ENCODE results near the gene KRTAP6-2. TPM values are rescaled to one million over a fixed set of nuclear protein-coding genes. Genes with fewer than 3 reads are reported as not detected.

KRTAP6-2 gene
- total and polyA plus RNA-seq, 2 of the 13 experiments (the other 11 are each of a cell fraction or from before 2014, with no cell fraction given) = not detected

- ATAC-seq (no peak), FAIRE-seq (no peak), DNase-seq (ENCODE audit: low spot score) (no peak)
- no peak overlapping the region for H2AFZ ChIP-seq (ENCODE audit: low read length)
- H3K4me2 ChIP-seq (ENCODE audit: low read depth, low read length) = no peak overlapping the region
- ChIA-PET POLR2A (no interaction called here), CTCF (ENCODE audit: low intra/inter-chr PET ratio, low total read pairs) (no interaction called here)
- H4K20me1 ChIP-seq (ENCODE audit: insufficient read depth, low read length) = no peaks in the 10 kb centered on the region
- H3K27me3 ChIP-seq (ENCODE audit: control insufficient read depth in 1 of 2, insufficient read depth in 2 of 2, low read length in 2 of 2) = no peaks in the 10 kb centered on the region
- no peaks in the 10 kb centered on the region for H3K36me3 ChIP-seq (replicated peaks in 1 of 2; ENCODE audit: control insufficient read depth in 1 of 2, insufficient read depth in 2 of 2, low read length in 2 of 2)
- H3K9me3 ChIP-seq (ENCODE audit: low read length) = peaks cover 83% of the 10 kb centered on the region
- no peaks in the 10 kb centered on the region for H3K4me1 ChIP-seq (ENCODE audit: insufficient read depth, low read length)
- TF ChIP-seq ZFP82 (CRISPR knock-in tag; IDR thresholded peaks at IDR 0.05; ENCODE audit: borderline replicate concordance) (no peak), SRY (CRISPR knock-in tag; IDR thresholded peaks at IDR 0.05) (no peak), MXD3 (CRISPR knock-in tag; IDR thresholded peaks at IDR 0.05) (no peak), ZNF10 (CRISPR knock-in tag; IDR thresholded peaks at IDR 0.05; ENCODE audit: borderline replicate concordance, low read depth) (no peak), NFIB (CRISPR knock-in tag; IDR thresholded peaks at IDR 0.05; ENCODE audit: borderline replicate concordance) (no peak), ATF4 (CRISPR knock-in tag; IDR thresholded peaks at IDR 0.05) (no peak), MEF2D (CRISPR knock-in tag; IDR thresholded peaks at IDR 0.05) (no peak), ZBTB39 (CRISPR knock-in tag; IDR thresholded peaks at IDR 0.05) (no peak), ATF6 (CRISPR knock-in tag; conservative IDR thresholded peaks at IDR 0.05) (no peak), FOXO4 (CRISPR knock-in tag; conservative IDR thresholded peaks at IDR 0.05) (no peak), SMARCE1 (IDR thresholded peaks at IDR 0.05; ENCODE audit: borderline replicate concordance) (no peak), ZNF800 (CRISPR knock-in tag; IDR thresholded peaks at IDR 0.05) (no peak), SIN3A (IDR thresholded peaks at IDR 0.05; ENCODE audit: borderline replicate concordance, low read depth, low read length) (no peak), CENPT (CRISPR knock-in tag; IDR thresholded peaks at IDR 0.05; ENCODE audit: low read depth) (no peak)
- no TSS peak for BruUV-seq (replicated peaks)
- H3K9ac ChIP-seq (ENCODE audit: insufficient read depth, low read depth, low read length) = no peak overlapping the region
- intact Hi-C loops (cut with micrococcal nuclease; ENCODE audit: unreplicated experiment) (no loop called here), in situ Hi-C loops (cut with HindIII; ENCODE audit: extremely low pct_ligation_motif_present, low pct_unique_long_range_greater_than_20kb) (no loop called here)
- no peak overlapping the region for H3K27ac ChIP-seq (ENCODE audit: extremely low read length, insufficient read depth, low read length)
- H3K79me2 ChIP-seq (ENCODE audit: insufficient read depth, low read length) = no peaks in the 10 kb centered on the region
- H3K4me3 ChIP-seq (replicated peaks in 1 of 3; ENCODE audit: insufficient read depth in 1 of 3, low read depth in 2 of 3, low read length in 3 of 3) = no peak overlapping the region
These were observed 21.4 kb upstream of the KRTAP6-2 start for GRCh38 chr21:30620080-30620479.

All from HepG2 (cell line).